OCI-LY7 (cell line): ENCODE measurements around the gene TMEM156.

ENCODE experiments used
- CTCF ChIP-seq: fragments of 200-600 bp; sonication (generic); conservative IDR thresholded peaks from 2 replicates; pipeline ENCODE4 v1.5.1; 2014; ENCODE audit warnings: mild to moderate bottlenecking, antibody characterized with exemption, low read length, moderate library complexity, mixed read lengths
- EZH2phosphoT487 ChIP-seq: fragments of 200-600 bp; sonication (generic); IDR thresholded peaks from 2 replicates; pipeline ENCODE4 v1.6.1; 2018; ENCODE audit warnings: low read depth, borderline replicate concordance, mild to moderate bottlenecking, mixed run types, antibody characterized with exemption, low read length, moderate library complexity, mixed read lengths

DNA sequence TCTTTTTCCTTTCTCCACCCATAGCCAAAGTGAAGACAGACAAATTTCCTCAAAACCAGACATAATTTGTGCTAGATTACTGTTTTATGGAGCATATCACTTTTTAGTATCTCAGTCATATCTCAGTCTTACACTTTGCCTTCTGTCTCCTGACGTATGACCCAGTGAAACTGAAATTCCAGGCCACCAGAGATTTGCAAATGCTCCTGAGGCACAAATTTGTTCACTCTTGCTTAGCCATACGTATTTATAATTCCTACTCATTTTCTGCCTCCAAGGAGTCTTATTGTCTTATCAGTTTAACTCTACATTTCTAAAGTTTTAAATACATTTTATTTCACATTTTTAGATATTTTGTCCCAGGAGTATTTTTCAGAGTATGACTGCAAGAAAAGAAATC, 10.0 kb downstream of the TMEM156 start:
- TF ChIP-seq CTCF (no peak), EZH2phosphoT487 (no peak)
